Peyer's patch (tissue), 4 donors: ENCODE measurements around the gene SKIC8.

Source experiments
- CTCF ChIP-seq, 6 experiments: fragments of 450-650 bp in 4 of 6; fragments of 200-600 bp in 2 of 6; sonication (generic) in 1 of 6; IDR thresholded peaks; one replicate each; pipeline ENCODE4 v1.5.1; 2017 to 2019; ENCODE audit warnings: antibody characterized with exemption in 6 of 6, mild to moderate bottlenecking in 3 of 6, moderate library complexity in 1 of 6
- POLR2A ChIP-seq, 2 donors: fragments of 450-650 bp; IDR thresholded peaks; one replicate each; pipeline ENCODE4 v1.5.1; 2017; ENCODE audit warnings: antibody characterized with exemption in 2 of 2, mild to moderate bottlenecking in 2 of 2, moderate library complexity in 2 of 2

GRCh38 chr15:78239811-78240210 is 59.6 kb downstream of the SKIC8 start:
- TF ChIP-seq POLR2A (IDR thresholded peaks at IDR 0.05) (no peak), CTCF (IDR thresholded peaks at IDR 0.05) (no peak)
